RCC 7860 (cell line): ENCODE measurements around the gene ING2.
A peak's percentile ranks its signal among the peaks of the same experiment; 100 is the strongest.
"Not testable (repeated sequence)": the region's sequence is repeated elsewhere in the genome, so short reads cannot be mapped to it uniquely, and the experiment has no call there.

Source experiments
- DNase-seq: peaks from one replicate; pipeline ENCODE4 v3.0.0-alpha.2; 2015; ENCODE audit warnings: low spot score
- FAIRE-seq: peaks from 2 replicates; lab custom pipeline; 2012; peaks lifted over from hg19 to GRCh38; lab: Jason Lieb, UNC

The ING2 gene

GRCh38 chr4:183504930-183505610 is at the start of gene ING2:
ING2 (plus strand) TSS chr4:183505058; CDS start chr4:183505196, 138 bp downstream.
- DNase-seq (no peak), FAIRE-seq (no peak)

- peak; percentile 14 for DNase-seq
- no peak for FAIRE-seq
Observed at GRCh38 chr4:183455431-183456195, 49.2 kb upstream of the ING2 start.

- no peak for DNase-seq
- no peak for FAIRE-seq
Observed at GRCh38 chr4:183458005-183458404, 46.9 kb upstream of the ING2 start.

GRCh38 chr4:183463903-183464619 is 40.8 kb upstream of the ING2 start:
- not testable (repeated sequence) for DNase-seq, FAIRE-seq

GRCh38 chr4:183465879-183466278 is 39.0 kb upstream of the ING2 start:
- not testable (repeated sequence) for FAIRE-seq, DNase-seq

GRCh38 chr4:183467246-183467645 is 37.6 kb upstream of the ING2 start:
- no peak for FAIRE-seq
- no peak for DNase-seq

- FAIRE-seq (no peak), DNase-seq (no peak)
Observed at GRCh38 chr4:183468210-183469095, 36.4 kb upstream of the ING2 start.

- DNase-seq, result no peak
- FAIRE-seq, result no peak
Observed at GRCh38 chr4:183469285-183469684, 35.6 kb upstream of the ING2 start.

- FAIRE-seq (no peak), DNase-seq (no peak)
Observed at GRCh38 chr4:183469936-183470335, 34.9 kb upstream of the ING2 start.

GRCh38 chr4:183470821-183471220 is 34.0 kb upstream of the ING2 start:
- FAIRE-seq (no peak), DNase-seq (no peak)

- no peak for FAIRE-seq
- peak; percentile 5 for DNase-seq
Observed at GRCh38 chr4:183471946-183472708, 32.7 kb upstream of the ING2 start.

GRCh38 chr4:183478123-183478522 is 26.7 kb upstream of the ING2 start:
- FAIRE-seq, result no peak

GRCh38 chr4:183478926-183479325 is 25.9 kb upstream of the ING2 start:
- FAIRE-seq (no peak), DNase-seq (no peak)

More at GRCh38 chr4:183478123-183478522, 26.7 kb upstream of the ING2 start:
- DNase-seq, result no peak

GRCh38 chr4:183482515-183483095 is 22.3 kb upstream of the ING2 start:
- FAIRE-seq, DNase-seq: not testable (repeated sequence)

- no peak for FAIRE-seq
- no peak for DNase-seq
Observed at GRCh38 chr4:183483997-183484396, 20.9 kb upstream of the ING2 start.

- FAIRE-seq (no peak), DNase-seq (peak; percentile 26)
Observed at GRCh38 chr4:183485411-183486160, 19.3 kb upstream of the ING2 start.

GRCh38 chr4:183492791-183493222 is 12.1 kb upstream of the ING2 start:
- DNase-seq (peak; percentile 56), FAIRE-seq (no peak)

GRCh38 chr4:183493246-183493645 is 11.6 kb upstream of the ING2 start:
- FAIRE-seq, result no peak
- no peak for DNase-seq

- FAIRE-seq (no peak), DNase-seq (no peak)
Observed at GRCh38 chr4:183495184-183495583, 9.7 kb upstream of the ING2 start.
